Posterior cingulate gyrus (tissue), 11 donors: Measurements from ENCODE around the gene CACNG1.
"Not testable (repeated sequence)": the region's sequence is repeated elsewhere in the genome, so short reads cannot be mapped to it uniquely, and the experiment has no call there.

Experiments used
- DNase-seq, 10 donors: peaks; one replicate each; pipeline versions ENCODE4 v3.0.0 to v3.0.0-alpha.2; 2020 to 2021; ENCODE audit warnings: mixed read lengths in 3 of 10
- intact Hi-C: fragments of 100-400 bp; cut with DNase I; formaldehyde crosslinking; loops from one replicate; pipeline ENCODE4 v1.15.1; 2023

CACNG1 gene

GRCh38 chr17:67024736-67025135, 19.6 kb upstream of the CACNG1 start:
- intact Hi-C loops = no loop called here
- DNase-seq = peak in 1 of 10 donors; percentile 75

DNA sequence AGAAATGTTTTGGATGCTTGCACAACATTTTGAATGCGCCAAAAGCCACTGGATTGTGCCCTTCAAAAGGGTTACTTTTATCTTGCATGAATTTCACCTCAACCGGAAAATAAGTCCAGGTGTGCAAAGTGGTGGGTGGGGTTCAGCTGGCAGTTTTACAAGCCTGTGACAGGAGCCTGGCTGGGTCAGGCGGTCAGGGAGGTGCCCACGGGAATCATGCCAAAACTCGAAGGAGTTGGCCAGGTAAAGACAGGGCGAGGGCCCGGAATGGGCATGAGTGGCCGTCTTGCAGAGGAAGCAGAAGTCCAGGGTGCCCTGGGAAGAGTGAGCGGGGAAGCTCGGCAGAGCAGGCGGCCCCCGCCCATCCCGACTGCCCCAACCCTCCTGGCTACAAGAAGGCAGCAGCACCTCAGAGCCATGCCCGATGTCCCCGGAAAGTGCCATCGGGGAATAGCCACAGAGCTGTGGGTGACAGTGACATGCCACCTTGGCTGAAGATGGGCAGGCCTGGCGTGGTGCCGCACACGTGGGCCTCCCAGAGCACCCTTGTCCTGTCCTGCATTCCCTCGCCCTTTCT, 19.1 kb upstream of the CACNG1 start:
- intact Hi-C loops = no loop called here
- DNase-seq = peak in 1 of 10 donors; percentile 82

DNA sequence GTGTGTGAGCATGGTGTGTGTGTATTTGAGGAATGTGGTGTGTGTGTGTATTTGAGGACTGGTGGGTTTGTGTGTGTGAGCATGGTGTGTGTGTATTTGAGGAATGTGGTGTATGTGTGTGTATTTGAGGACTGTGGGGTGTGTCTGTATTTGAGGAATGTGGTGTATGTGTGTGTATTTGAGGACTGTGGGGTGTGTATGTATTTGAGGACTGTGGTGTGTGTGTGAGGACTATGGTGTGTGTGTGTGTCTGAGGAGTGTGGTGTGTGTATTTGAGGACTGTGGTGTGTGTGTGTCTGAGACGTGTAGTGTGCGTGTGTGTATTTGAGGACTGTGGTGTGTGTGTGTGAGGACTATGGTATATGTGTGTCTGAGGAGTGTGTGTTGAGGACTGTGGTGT, 18.0 kb upstream of the CACNG1 start:
- DNase-seq = peak in 1 of 10 donors; percentile 8
- intact Hi-C loops = no loop called here

GRCh38 chr17:67027031-67027628, 17.2 kb upstream of the CACNG1 start:
- DNase-seq = peak in 2 of 10 donors; percentile 65 to 81
- intact Hi-C loops = no loop called here

GRCh38 chr17:67030641-67031040, 13.7 kb upstream of the CACNG1 start:
- DNase-seq = peak in 1 of 10 donors; percentile 82
- intact Hi-C loops = no loop called here

DNA sequence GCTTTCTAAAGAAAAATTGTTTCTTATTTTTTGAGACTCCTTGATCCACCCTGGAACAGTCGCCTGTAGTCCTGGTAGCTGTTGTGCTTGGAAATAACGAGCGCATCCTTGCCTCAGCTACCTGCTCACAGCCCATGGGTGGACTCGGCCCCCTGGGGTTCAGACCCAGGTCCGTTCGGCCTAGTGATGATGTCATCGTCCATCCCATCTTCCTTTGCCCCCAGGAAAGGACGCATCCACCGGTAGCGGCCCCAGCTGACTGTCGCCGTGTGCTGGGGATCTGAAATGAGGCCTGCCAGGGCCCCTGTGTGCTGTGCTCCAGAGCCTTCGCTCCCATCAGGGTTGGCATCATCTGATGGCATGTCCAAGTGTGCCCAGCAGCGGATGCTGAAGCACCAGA, 12.0 kb upstream of the CACNG1 start:
- intact Hi-C loops = no loop called here
- DNase-seq = peak in 1 of 10 donors; percentile 48

- intact Hi-C loops = no loop called here
These were observed 11.4 kb upstream of the CACNG1 start for GRCh38 chr17:67032985-67033384.

GRCh38 chr17:67033613-67034012, 10.7 kb upstream of the CACNG1 start:
- peak in 1 of 10 donors; percentile 53 for DNase-seq
- intact Hi-C loops = no loop called here

More at GRCh38 chr17:67032985-67033384, 11.4 kb upstream of the CACNG1 start:
- DNase-seq = peak in 1 of 10 donors; percentile 45

DNA sequence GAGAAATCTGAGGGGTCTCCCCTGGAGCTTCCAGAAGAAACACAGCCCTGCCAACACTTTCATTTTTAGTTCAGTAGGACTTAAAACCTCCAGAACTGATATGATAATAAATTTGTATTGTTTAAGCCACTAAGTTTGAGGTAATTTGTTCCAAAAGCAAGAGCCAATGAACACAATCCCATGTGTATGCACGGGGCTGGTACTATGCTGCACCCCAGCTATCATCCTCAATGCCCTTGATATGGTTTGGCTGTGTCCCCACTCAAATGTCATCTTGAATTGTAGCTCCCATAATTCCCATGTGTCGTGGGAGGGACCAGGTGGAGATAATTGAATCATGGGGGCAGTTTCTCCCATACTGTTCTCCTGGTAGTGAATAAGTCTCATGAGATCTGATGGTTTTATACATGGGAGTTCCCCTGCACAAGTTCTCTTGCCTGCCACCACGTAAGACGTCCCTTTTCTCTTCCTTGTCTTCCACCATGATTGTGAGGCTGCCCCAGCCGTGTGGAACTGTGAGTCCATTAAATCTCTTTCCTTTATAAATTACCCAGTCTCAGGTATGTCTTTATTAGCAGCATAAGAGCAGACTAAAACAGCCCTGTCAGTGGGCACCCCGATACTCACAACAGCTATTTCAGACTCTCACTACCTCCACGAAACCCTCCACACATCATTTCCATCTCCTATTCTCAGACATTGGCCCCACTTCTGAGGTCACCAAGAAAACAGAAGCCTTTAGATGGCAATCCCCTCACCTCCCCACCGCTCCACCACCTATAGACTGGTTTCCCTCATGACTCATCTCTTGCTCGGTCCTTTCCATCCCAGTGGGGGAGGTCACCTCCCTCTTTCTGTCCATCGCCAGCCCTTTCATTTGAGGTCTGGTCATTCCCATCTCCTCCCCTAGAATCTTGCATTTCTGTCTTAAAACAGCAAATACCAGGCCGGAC, 8.9 kb upstream of the CACNG1 start:
- peak in 1 of 10 donors; percentile 20 for DNase-seq
- intact Hi-C loops = no loop called here

- intact Hi-C loops = no loop called here
- peak in 2 of 10 donors; percentile 7 to 15 for DNase-seq
These were observed 5.4 kb upstream of the CACNG1 start for GRCh38 chr17:67038861-67039365.

- intact Hi-C loops = no loop called here
- peak in 2 of 10 donors; percentile 8 to 20 for DNase-seq
These were observed 3.7 kb upstream of the CACNG1 start for GRCh38 chr17:67040652-67041051.

DNA sequence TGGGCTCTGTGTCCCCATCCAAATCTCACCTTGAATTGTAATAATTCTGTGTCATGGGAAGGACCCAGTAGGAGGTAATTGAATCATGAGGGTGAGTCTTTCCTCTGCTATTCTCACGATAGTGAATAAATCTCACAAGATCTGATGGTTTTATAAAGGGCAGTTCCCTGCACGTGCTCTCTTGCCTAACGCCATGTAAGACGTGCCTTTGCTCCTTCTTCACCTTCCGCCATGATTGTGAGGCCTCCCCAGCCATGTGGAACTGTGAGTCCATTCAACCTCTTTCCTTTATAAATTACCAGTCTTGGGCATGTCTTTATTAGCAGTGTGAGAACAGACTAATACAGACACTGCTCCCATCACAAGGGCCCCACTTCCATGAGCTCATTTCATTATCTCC, 3.2 kb upstream of the CACNG1 start:
- DNase-seq = peak in 1 of 10 donors; percentile 5
- intact Hi-C loops = not testable (repeated sequence)

DNA sequence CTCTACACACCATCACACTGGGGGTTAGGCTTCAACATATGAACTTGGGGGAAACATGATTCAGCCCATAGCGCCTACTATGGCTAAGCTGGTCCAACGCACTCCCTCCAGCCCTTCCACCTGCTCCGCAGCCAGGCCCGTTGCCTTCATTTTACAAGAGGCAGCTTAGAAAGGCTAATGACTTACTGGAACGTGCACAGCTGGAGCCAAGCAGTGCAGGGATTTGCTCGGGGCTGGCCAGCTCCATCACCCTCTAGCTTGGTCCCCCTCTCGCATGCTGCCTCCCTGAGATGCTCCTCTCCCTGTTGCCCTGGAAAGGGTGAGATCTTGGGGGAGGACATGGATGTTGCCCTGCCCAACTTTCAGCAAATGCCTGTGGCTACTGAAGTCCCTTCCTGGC, 2.8 kb upstream of the CACNG1 start:
- DNase-seq = peak in 2 of 10 donors; percentile 18 to 49
- intact Hi-C loops = no loop called here

GRCh38 chr17:67041941-67042899, 2.1 kb upstream of the CACNG1 start:
- DNase-seq = peak in 2 of 10 donors; percentile 36 to 45
- intact Hi-C loops = no loop called here

- peak in 2 of 10 donors; percentile 9 to 24 for DNase-seq
- intact Hi-C loops = no loop called here
These were observed 1.1 kb upstream of the CACNG1 start for GRCh38 chr17:67043283-67043682.

DNA sequence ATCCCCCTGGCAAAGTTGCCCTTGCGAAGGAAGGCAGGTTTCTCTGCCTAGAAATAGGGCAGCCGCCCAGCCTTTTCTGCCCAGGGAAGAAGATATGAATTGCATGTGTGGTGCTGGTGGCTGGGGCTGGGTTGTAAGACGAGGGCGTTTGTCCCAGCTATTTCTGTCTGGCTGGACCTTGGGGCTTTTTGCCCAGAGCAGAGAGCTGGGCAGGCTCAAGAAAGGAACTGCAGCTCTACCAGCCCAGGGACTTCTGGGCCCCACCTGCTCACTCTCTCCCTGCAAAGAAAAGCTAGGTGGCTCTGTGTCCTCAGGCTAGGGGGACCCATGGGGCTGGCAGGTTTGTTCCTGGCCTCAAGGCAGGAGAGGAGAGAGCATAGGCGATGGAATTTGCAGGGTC, 586 bp downstream of the CACNG1 start:
- intact Hi-C loops = no loop called here
- DNase-seq = peak in 2 of 10 donors; percentile 8 to 32

DNA sequence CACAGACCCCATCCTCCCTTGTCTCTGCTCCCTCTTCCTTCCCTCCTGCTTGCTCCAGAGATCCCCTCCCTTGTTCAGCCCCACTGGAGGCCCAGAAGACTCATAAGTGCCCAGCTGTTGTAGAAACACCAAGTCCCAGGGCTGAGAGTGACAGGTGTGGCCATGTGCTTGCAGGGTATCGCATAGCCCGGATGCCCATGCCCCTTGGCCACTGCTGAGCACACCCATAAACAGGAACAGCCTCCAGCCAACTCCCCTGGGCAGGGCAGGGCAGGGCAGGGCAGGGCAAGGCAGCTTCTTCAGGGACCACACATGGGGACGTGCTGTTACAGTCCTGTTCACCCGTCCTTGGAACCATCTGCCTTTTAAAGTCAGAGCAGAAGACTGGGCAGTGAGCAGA, 2.0 kb downstream of the CACNG1 start:
- intact Hi-C loops = no loop called here
- peak in 1 of 10 donors; percentile 1 for DNase-seq

- DNase-seq = no peak
- intact Hi-C loops = no loop called here
These were observed 3.0 kb downstream of the CACNG1 start for GRCh38 chr17:67047382-67047781.

GRCh38 chr17:67049025-67049739, 4.8 kb downstream of the CACNG1 start:
- intact Hi-C loops = no loop called here
- DNase-seq = no peak
